B cell (primary cell): ENCODE measurements around the gene ERLEC1. TPM values are rescaled to one million over a fixed set of nuclear protein-coding genes. Genes with fewer than 3 reads are reported as not detected.

ENCODE experiments used
- ATAC-seq: fragments of 200-7000 bp; cut with Tn5 transposase; one replicate; pipeline ENCODE4 v1.10.0; 2021; ENCODE audit warnings: low read depth, mild to moderate bottlenecking, moderate number of reproducible peaks, moderate library complexity
- CTCF ChIA-PET: fragments of 350-600 bp; sonication (Branson Sonifier 250); formaldehyde crosslinking; loops from one replicate; lab custom pipeline; 2021; ENCODE audit warnings: antibody characterized with exemption, inconsistent platforms; lab: Charles Lee
- POLR2A ChIA-PET: fragments of 350-600 bp; sonication (Branson Sonifier 250); formaldehyde crosslinking; loops from one replicate; lab custom pipeline; 2021; ENCODE audit warnings: antibody characterized with exemption; lab: Charles Lee
- DNase-seq: peaks from one replicate; pipeline ENCODE4 v3.0.0; 2013
- H2AFZ ChIP-seq: 2 replicates; pipeline ENCODE4 v1.6.1; 2012; ENCODE audit warnings: mild to moderate bottlenecking, low read depth, low read length; ENCODE audit not compliant: insufficient read depth, poor library complexity, severe bottlenecking
- H3K27ac ChIP-seq, 2 donors: 1 replicate in 1 of 2; 2 replicates in 1 of 2; pipeline ENCODE4 v1.5.1; 2012 to 2013; ENCODE audit warnings: low read length in 2 of 2, mild to moderate bottlenecking in 2 of 2, moderate library complexity in 1 of 2
- H3K27me3 ChIP-seq, 4 experiments: fragments of 200-600 bp in 1 of 4; sonication (generic) in 1 of 4; replicated peaks in 1 of 4; 1 replicate in 2 of 4; 2 replicates in 2 of 4; pipeline versions ENCODE4 v1.6.1 to v1.7.0; 2013 to 2016; ENCODE audit warnings: low read length in 3 of 4, mild to moderate bottlenecking in 2 of 4, mixed read lengths in 1 of 4, moderate library complexity in 1 of 4; ENCODE audit not compliant: insufficient read depth in 4 of 4, control insufficient read depth in 3 of 4; ENCODE audit errors: control extremely low read depth in 1 of 4
- H3K36me3 ChIP-seq, 2 experiments: replicated peaks in 1 of 2; 1 replicate in 1 of 2; 2 replicates in 1 of 2; pipeline versions ENCODE4 v1.6.1 to v1.7.1; 2013; ENCODE audit warnings: low read length in 1 of 2; ENCODE audit not compliant: insufficient read depth in 2 of 2, control insufficient read depth in 1 of 2; ENCODE audit errors: control extremely low read depth in 1 of 2, extremely low read depth in 1 of 2
- H3K4me1 ChIP-seq, 2 donors: fragments of 200-600 bp in 1 of 2; sonication (generic) in 1 of 2; 1 replicate in 1 of 2; 2 replicates in 1 of 2; pipeline versions ENCODE4 v1.5.1 to v1.6.1; 2013 to 2017; ENCODE audit warnings: low read length in 2 of 2; ENCODE audit not compliant: control insufficient read depth in 2 of 2, insufficient read depth in 2 of 2
- H3K4me2 ChIP-seq: replicated peaks from 2 replicates; pipeline ENCODE3; 2012; ENCODE audit warnings: mild to moderate bottlenecking, low read depth, low read length; ENCODE audit not compliant: poor library complexity, severe bottlenecking
- H3K4me3 ChIP-seq, 5 experiments: fragments of 200-600 bp in 1 of 5; sonication (generic) in 1 of 5; 1 replicate in 3 of 5; 2 replicates in 2 of 5; pipeline versions ENCODE4 v1.5.1 to v1.7.0; 2011 to 2016; ENCODE audit warnings: low read length in 4 of 5, mild to moderate bottlenecking in 4 of 5, low read depth in 2 of 5, control low read depth in 1 of 5, moderate library complexity in 1 of 5; ENCODE audit not compliant: insufficient read depth in 1 of 5; ENCODE audit errors: control extremely low read depth in 1 of 5, extremely low read depth in 1 of 5
- H3K79me2 ChIP-seq: fragments of 200-600 bp; sonication (generic); one replicate; pipeline ENCODE4 v1.6.0; 2016; ENCODE audit warnings: low read length; ENCODE audit not compliant: control insufficient read depth, insufficient read depth
- H3K9ac ChIP-seq: fragments of 200-600 bp; sonication (generic); 2 replicates; pipeline ENCODE4 v1.6.1; 2017; ENCODE audit warnings: mild to moderate bottlenecking, low read length, moderate library complexity
- H3K9me3 ChIP-seq, 3 donors: one replicate each; pipeline versions ENCODE4 v1.6.1 to v1.7.1; 2013; ENCODE audit warnings: low read length in 2 of 3; ENCODE audit not compliant: control insufficient read depth in 2 of 3, insufficient read depth in 1 of 3; ENCODE audit errors: control extremely low read depth in 1 of 3
- H4K20me1 ChIP-seq: 2 replicates; pipeline ENCODE4 v1.6.0; 2012; ENCODE audit warnings: mild to moderate bottlenecking, low read length; ENCODE audit not compliant: insufficient read depth, control insufficient read depth, poor library complexity, severe bottlenecking
- H3K27ac Mint-ChIP-seq: one replicate; pipeline ENCODE4 v1.8.0; 2021; ENCODE audit warnings: mixed read lengths
- H3K27me3 Mint-ChIP-seq: one replicate; pipeline ENCODE4 v1.8.0; 2021; ENCODE audit warnings: mixed read lengths
- H3K4me1 Mint-ChIP-seq: one replicate; pipeline ENCODE4 v1.8.0; 2021; ENCODE audit warnings: mixed read lengths
- H3K4me3 Mint-ChIP-seq: one replicate; pipeline ENCODE4 v1.8.0; 2021; ENCODE audit warnings: mixed read lengths
- H3K9me3 Mint-ChIP-seq: one replicate; pipeline ENCODE4 v1.8.0; 2022; ENCODE audit warnings: mixed read lengths; ENCODE audit not compliant: insufficient read depth
- EZH2 ChIP-seq: IDR thresholded peaks from 2 replicates; pipeline ENCODE4 v1.6.1; 2012; ENCODE audit warnings: borderline replicate concordance, low read depth, mild to moderate bottlenecking, moderate library complexity, low read length; ENCODE audit not compliant: insufficient read depth, poor library complexity, severe bottlenecking
- WGBS: methylation state at CpG from one replicate; pipeline ENCODE4 v1.1.5; 2013; ENCODE audit warnings: missing lambda C conversion rate; ENCODE audit not compliant: insufficient coverage; 5-methylcytosine and 5-hydroxymethylcytosine counted together
- intact Hi-C: fragments of 100-400 bp; cut with micrococcal nuclease; formaldehyde crosslinking; loops from one replicate; pipeline ENCODE4 v1.10.0; 2022
- polyA plus RNA-seq: library from polyadenylated mRNA; depleted of rRNA; stranded (reverse); fragments of >200 nt; gene quantifications from 2 replicates; pipeline ENCODE4 v1.2.3, GENCODE V29; 2012
- total RNA-seq, 2 donors: library from RNA; stranded (reverse); fragments of 120-200 nt in 1 of 2; gene quantifications; 1 replicate in 1 of 2; 2 replicates in 1 of 2; pipeline versions ENCODE4 v1.2.3 to v1.2.4, GENCODE V29; 2013 to 2022
- TF ChIP-seq, protein P1 (sequence below): fragments of 200-600 bp; IDR thresholded peaks from one replicate; pipeline ENCODE4 v1.8.0; 2022; ENCODE audit warnings: antibody characterized with exemption, mild to moderate bottlenecking

The ERLEC1 gene
- total and polyA plus RNA-seq, 2 donors (not counting 1 experiment from before 2014, with no cell fraction given), result 20.4 to 22.9 TPM

GRCh38 chr2:53787614-53788289 is 908 bp downstream of the ERLEC1 start:
- Histone ChIP-seq H3K79me2 (peaks cover 97% of the 10 kb centered on the region), H3K9ac (peak overlapping the region; percentile 88), H3K4me2 (peak overlapping the region; percentile 82), H3K27me3 (no peaks in the 10 kb centered on the region), H4K20me1 (peaks cover 7% of the 10 kb centered on the region), H3K9me3 (no peaks in the 10 kb centered on the region), H3K4me3 (peak overlapping the region; percentile 77 to 98 (median 93)), H3K27ac (peak overlapping the region; percentile 80 to 88), H2AFZ (peak overlapping the region; percentile 88), H3K36me3 (no peaks in the 10 kb centered on the region), H3K4me1 (peaks cover 29 to 33% of the 10 kb centered on the region in 2 donors)
- intact Hi-C loops, result loop anchor here (1.0 to 10.0 kb wide), 7 partner anchors 20 to 1831 kb away; partner anchors contain the start of genes ACYP2, CHAC2, EML6 and PSME4
- peak; percentile 29 for DNase-seq
- Mint-ChIP-seq H3K4me3 (peak overlapping the region; percentile 98), H3K9me3 (no peaks in the 10 kb centered on the region), H3K27ac (peak overlapping the region; percentile 92), H3K27me3 (no peaks in the 10 kb centered on the region), H3K4me1 (peaks cover 54% of the 10 kb centered on the region)
- WGBS, result 1% methylated on average over 6 of the region's 17 CpGs
- POLR2A ChIA-PET, result interaction anchor here (0.8 kb wide), 1 partner anchor 20 kb away, joined by 3 read pairs; the partner anchor contains the start of gene CHAC2
- no peak for TF ChIP-seq EZH2
- TF ChIP-seq, protein P1, sequence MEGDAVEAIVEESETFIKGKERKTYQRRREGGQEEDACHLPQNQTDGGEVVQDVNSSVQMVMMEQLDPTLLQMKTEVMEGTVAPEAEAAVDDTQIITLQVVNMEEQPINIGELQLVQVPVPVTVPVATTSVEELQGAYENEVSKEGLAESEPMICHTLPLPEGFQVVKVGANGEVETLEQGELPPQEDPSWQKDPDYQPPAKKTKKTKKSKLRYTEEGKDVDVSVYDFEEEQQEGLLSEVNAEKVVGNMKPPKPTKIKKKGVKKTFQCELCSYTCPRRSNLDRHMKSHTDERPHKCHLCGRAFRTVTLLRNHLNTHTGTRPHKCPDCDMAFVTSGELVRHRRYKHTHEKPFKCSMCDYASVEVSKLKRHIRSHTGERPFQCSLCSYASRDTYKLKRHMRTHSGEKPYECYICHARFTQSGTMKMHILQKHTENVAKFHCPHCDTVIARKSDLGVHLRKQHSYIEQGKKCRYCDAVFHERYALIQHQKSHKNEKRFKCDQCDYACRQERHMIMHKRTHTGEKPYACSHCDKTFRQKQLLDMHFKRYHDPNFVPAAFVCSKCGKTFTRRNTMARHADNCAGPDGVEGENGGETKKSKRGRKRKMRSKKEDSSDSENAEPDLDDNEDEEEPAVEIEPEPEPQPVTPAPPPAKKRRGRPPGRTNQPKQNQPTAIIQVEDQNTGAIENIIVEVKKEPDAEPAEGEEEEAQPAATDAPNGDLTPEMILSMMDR, result no peak
- no peak for ATAC-seq
- CTCF ChIA-PET, result interaction anchor here (1.3 to 2.3 kb wide), 2 partner anchors 12 to 20 kb away, joined by 4 to 16 read pairs; partner anchors contain the start of gene CHAC2

GRCh38 chr2:53793261-53793660 is 6.4 kb downstream of the ERLEC1 start:
- Mint-ChIP-seq H3K4me3 (no peak overlapping the region), H3K27me3 (no peaks in the 10 kb centered on the region), H3K27ac (no peak overlapping the region), H3K9me3 (no peaks in the 10 kb centered on the region), H3K4me1 (peaks cover 16% of the 10 kb centered on the region)
- intact Hi-C loops, result no loop called here
- no CpG with 5 or more reads among the region's 3 CpGs for WGBS
- POLR2A ChIA-PET, result no interaction called here
- Histone ChIP-seq H2AFZ (no peak overlapping the region), H4K20me1 (peaks cover 15% of the 10 kb centered on the region), H3K9ac (no peak overlapping the region), H3K4me3 (no peak overlapping the region), H3K36me3 (peaks cover 1 to 26% of the 10 kb centered on the region in 2 experiments), H3K27ac (no peak overlapping the region), H3K4me1 (peaks cover 2 to 3% of the 10 kb centered on the region in 2 donors), H3K27me3 (no peaks in the 10 kb centered on the region), H3K9me3 (no peaks in the 10 kb centered on the region), H3K79me2 (peaks cover 53% of the 10 kb centered on the region), H3K4me2 (no peak overlapping the region)
- DNase-seq (no peak), ATAC-seq (no peak)
- CTCF ChIA-PET, result no interaction called here
- TF ChIP-seq, protein P1, result no peak
